COLO829 (cell line): ENCODE measurements around the gene COL13A1.

Experiments used
- DNase-seq: peaks from one replicate; pipeline ENCODE4 v3.0.0; 2012; ENCODE audit warnings: low spot score

COL13A1 gene

GRCh38 chr10:69867699-69868558 lies 66.2 kb downstream of the COL13A1 start:
- DNase-seq: no peak

DNA sequence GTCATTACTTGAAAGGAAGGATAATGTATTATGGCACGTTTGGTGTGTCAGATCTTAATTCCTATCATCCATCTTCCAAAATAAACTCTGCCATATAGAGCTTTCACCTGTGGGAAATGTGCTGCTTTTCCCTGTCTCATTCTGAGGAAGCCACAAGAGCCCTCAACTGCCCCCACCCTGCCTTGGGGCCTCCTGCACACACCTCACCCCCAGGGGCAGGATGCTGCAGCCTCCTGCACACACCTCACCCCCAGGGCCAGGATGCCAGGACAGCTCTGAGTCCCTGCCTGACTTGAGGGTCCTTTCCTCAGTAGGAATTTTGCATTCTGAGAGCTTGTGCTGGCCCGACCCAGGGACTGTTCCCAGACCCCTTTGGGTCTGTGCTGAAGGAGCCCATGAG lies 67.1 kb downstream of the COL13A1 start:
- no peak for DNase-seq

DNA sequence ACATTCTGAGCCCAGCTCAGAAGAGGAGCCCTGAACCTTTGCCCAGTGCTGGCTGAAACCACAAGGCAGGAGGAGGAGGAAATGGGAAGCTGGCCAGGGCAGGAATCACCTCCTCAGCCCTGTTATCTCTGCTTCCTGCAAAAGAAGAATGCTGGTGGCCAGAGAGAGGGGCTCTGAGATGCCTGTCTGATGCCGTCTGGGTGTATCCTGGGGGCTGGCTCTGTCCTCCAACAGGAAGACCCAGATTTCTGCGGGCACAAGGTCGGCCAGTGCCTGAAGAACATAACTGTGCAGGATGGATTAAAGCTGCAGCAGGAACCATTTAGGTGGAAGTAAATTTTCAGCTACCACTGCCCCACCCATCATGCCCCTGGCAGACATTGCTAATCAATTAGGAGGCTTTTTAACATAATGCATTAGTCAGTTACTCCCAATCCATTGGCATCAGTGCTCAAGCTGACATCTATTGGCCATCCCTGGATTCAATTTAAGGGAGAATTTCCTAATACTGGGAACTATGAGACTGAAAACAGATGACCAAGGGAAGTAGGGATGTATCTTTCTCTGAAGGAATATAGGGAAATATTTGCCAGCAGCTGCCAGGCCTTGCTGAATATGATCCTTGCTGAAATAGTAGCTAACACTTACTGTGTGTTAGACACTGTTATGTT lies 67.7 kb downstream of the COL13A1 start:
- DNase-seq: no peak

DNA sequence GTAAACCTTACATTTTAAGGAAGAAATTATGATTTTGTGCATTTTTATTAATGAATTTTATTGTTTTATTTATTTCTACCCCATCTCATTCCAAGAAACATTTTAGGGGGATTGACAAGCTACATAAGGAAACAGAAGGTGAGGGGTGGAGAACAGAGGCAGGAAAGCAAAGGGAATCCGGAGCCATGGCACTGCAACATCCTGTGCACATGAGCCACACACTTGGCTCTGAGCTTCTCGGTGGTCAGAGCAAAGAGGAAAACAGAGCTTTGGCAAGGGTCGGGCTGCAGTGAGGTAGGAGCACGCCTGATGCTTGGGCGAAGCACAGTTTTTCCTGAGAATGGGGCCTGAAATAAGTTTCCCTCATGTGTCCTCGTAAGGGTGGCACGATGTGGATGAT lies 68.9 kb downstream of the COL13A1 start:
- no peak for DNase-seq

GRCh38 chr10:69871074-69871473 lies 69.4 kb downstream of the COL13A1 start:
- no peak for DNase-seq

DNA sequence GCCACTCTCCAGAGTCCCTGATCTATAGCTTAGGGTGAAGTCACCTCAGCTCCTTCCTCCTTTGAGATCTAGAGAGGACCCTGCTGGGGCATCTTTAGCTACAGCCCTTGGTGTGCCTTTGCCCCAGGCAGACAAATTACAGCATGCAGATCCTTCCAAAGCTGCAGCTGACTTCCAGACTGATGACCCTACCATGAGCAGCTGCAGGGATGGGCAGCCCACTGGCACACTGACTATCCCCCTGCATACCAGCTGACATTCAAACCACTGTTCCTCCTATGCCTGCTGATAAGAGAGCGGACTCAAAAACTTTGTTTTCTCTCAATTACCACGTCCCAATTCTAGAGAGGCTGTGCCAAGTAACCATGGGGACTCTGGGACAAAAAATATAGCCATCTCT lies 70.6 kb downstream of the COL13A1 start:
- DNase-seq: no peak

DNA sequence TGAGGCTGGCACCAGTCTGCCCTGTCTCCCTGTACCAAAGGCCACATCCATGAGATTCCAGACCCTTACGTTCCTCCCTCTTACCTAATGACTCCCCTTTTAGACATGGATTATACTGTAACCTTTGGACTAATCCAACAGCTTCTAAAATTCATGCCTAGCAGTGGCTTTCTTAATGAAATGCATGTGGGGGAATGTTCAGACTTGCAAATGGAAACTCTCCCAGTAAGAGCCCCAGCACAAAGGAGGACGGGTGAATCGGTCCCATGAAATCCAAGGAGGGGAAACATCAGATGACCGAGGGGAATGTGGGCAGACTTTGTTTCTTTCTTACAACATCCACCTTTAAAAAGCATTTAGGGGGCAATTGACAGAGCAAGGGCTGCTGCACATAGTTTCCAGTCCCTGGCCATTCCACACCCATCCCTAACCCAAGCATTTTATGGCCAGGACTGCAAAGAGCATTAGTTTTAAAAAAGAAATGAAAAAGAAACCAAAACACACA lies 71.5 kb downstream of the COL13A1 start:
- DNase-seq: no peak

GRCh38 chr10:69874449-69874848 lies 72.7 kb downstream of the COL13A1 start:
- DNase-seq: peak; percentile 58

- no peak for DNase-seq
These were observed 74.2 kb downstream of the COL13A1 start for GRCh38 chr10:69875856-69876255.

GRCh38 chr10:69876286-69876685 lies 74.6 kb downstream of the COL13A1 start:
- no peak for DNase-seq

GRCh38 chr10:69876931-69877330 lies 75.2 kb downstream of the COL13A1 start:
- DNase-seq: no peak

- no peak for DNase-seq
These were observed 76.3 kb downstream of the COL13A1 start for GRCh38 chr10:69878038-69878437.

DNA sequence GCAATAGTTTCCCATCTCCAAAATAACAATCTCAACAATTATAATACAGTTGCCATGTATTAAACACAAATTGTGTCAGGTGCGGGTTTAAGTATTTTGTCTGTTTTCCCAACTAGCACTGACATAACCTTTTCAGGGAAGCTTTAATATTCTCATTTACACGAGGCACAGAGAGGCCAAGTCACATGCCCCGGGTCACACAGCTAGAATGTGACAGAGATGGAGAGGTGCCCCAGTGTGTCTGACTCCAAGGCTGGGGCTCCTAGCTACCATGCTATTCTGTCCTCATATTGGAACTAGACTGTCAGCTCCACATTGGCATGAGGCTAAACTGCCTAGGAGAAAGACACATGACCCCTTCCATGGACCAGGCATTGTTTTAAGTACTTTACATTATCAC lies 77.2 kb downstream of the COL13A1 start:
- DNase-seq: no peak

DNA sequence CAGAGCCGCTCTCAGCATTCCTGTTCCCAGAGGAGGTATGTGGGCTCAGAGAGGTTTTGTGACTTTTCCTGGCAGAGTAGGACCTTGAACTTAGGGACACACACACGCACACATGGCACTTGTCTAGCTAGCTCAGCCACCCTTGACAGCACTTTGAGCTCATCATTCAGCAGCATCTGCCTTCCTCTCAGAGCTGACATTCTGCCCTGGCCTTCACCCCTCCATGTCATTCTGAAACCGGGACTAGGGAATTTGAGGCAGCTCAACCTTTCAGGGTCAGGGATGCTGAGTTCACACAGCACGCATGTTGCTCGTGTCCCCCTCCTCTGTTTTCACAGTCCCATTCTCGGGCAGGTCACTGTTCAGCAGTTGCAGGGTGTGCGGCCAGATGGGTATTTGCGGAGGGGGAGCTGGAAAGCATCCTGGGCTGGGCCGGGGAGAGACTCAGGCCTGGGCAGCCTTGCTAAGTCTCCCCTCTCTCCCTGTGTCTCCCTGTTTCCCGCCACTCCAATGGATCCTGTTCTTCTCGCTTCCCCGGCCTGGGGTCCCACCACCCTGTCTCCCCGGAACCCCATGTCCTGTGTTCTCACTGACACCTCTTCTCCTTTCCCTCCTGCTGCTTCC lies 78.0 kb downstream of the COL13A1 start:
- DNase-seq: no peak

- DNase-seq: no peak
These were observed 78.8 kb downstream of the COL13A1 start for GRCh38 chr10:69880301-69881081.

DNA sequence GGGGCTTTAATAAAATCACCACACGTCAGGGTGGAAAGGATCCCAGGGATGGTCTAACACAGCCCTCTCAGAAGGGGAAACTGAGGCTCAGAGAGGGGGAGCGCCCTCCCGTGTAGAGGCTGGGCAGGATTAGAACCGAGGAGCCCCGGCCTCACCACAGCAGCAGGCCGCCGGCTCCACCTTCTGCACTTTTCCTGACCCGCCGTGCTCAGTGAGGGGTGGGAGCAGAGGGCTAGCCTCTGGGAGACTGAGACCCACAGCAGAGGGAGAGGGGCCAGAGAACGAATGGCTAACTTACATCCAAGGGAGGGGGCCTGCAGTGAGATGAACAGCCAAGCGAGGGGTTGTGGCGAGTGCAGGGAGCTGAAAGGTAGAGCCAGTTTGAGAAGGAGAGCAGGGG lies 79.5 kb downstream of the COL13A1 start:
- DNase-seq: no peak

DNA sequence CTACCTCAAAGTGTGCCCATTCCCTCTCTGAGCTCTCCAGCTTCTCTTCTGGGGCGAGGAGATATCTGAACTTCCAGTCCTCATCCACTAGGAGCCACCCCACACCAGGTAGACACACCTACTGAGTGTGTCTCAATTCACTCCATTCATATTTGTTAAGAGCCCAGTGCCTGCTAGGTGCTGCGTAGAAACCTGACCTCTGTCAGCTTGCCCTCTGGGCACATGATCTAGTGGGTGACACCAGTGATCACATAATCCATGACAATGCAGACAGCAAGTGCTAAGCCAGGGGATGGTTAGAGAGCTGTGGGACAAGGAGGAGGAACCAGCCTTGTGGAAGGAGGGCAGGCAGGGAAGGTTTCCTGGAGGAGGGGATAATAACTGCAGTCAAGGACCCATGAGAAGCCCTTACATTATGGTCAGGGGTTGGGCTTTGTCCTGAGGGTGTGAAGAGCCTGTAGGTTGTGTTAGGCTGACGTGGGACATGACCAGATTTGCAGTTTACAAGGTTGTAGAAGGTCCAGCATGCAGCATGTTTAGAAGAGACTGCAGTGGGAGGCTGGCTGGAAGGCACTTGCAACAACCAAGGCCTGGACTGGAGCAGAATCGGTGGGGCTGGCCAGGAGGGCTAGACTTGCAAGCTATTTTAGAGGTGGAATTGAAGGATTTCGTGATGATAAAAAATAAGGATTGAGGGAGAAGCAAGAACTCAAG lies 81.8 kb downstream of the COL13A1 start:
- no peak for DNase-seq

DNA sequence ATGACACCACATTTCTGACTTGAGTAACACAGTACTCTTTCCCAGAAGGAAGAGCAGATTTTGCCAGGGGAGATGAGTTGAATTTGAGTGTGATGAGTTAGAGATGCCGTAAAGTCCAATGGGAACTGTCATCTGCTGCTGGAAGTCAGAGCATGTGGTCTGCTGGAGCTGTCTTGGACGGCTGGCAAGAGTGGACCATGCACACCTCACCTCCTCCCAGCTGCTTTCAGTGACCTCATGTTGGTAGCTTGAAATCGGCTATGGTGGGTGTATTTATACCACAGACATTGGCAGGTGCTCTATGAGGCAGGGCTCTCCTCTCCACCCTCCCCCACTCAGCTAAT lies 82.3 kb downstream of the COL13A1 start:
- DNase-seq: no peak

GRCh38 chr10:69884686-69885085 lies 83.0 kb downstream of the COL13A1 start:
- DNase-seq: no peak

DNA sequence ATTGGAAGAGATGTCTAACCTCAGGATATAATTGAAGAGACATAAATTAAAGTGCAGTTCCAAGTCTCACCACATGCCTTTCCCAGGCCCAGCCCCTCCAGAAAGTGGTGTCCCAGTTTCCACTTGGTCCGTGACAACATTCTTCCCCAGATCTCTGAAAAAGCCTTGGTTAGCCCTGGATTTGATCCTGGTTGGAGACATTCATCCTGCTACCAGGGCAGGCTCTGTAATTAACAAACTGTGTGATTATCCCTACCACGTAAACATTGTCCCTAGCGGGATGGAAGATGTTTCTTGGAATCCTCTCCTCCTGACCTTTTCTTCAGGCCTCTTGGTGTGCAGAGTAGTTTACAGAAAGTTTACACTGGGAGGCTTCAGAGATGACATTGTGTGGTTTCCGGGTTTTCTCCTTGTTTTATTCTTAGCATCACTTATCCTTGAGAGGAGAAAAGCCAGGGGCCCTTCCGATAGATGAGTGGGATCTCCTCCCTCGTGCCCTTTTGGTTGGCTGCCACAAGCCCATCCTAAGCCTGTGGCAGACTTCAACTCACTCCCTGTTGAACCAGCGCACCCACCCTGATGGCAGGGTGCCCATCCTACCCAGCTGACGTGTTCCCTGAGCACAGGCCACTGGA lies 83.8 kb downstream of the COL13A1 start:
- peak; percentile 24 for DNase-seq
